Activated CD8-positive, alpha-beta memory T cell treated with anti-CD3 and anti-CD28 coated beads, Interleukin-2, amount 50 U/mL, for 24 hours (primary cell): Measurements from ENCODE around the gene NNAT.

ENCODE experiments used
- DNase-seq: peaks from one replicate; pipeline ENCODE4 v3.0.0-alpha.2; 2020; ENCODE audit errors: extremely low read depth

The NNAT gene

DNA sequence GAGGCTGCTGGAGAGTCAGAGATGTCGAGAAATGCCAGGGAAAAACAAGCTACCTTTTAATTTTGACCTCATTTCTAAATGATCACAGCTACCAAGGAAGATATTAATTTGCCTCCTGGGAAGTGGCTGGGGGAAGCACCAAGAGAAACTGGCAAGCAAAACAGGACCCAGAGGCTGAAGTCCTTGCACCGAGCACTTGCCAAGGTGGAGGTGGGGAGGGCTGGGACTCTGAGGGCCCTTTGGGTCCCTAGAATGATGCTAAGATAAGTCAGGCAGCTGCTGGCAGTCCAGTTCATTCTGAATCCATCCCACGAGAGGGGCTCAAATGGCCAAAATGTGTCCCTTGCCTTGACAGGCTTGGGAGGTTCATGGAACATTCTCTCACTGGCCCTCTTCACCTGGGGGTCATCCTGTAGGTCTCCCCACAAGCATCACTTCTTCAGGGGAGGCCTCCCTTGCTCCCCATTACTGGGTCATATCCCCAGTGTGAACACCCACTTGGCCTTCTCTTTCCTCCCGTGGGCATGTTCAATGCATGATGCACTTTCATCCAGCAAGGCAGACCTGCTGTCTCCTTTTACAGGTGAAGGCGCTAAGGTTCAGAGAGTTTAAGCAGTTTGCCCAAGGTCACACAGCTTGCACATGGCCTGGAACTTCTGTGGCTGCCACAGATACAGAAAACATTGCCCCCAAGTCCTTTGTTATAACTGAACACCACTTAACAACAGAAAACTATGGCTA lies 45.7 kb downstream of the NNAT start:
- no peak for DNase-seq

DNA sequence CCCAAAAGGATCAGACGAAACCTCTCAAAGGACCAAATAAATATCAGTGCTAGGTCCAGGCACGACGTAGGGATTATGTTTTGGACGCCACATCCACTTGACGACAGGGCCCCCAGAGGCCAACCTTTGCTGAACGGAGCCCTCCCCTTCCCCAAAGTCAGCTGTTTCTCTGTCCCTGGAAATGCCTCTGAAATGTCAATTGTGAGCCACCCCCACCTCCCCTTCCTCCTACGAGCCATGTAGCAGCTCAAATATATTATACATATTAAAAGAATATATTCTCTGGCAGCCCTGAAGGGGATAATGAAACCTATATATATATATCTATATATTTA lies 46.2 kb downstream of the NNAT start:
- no peak for DNase-seq

DNA sequence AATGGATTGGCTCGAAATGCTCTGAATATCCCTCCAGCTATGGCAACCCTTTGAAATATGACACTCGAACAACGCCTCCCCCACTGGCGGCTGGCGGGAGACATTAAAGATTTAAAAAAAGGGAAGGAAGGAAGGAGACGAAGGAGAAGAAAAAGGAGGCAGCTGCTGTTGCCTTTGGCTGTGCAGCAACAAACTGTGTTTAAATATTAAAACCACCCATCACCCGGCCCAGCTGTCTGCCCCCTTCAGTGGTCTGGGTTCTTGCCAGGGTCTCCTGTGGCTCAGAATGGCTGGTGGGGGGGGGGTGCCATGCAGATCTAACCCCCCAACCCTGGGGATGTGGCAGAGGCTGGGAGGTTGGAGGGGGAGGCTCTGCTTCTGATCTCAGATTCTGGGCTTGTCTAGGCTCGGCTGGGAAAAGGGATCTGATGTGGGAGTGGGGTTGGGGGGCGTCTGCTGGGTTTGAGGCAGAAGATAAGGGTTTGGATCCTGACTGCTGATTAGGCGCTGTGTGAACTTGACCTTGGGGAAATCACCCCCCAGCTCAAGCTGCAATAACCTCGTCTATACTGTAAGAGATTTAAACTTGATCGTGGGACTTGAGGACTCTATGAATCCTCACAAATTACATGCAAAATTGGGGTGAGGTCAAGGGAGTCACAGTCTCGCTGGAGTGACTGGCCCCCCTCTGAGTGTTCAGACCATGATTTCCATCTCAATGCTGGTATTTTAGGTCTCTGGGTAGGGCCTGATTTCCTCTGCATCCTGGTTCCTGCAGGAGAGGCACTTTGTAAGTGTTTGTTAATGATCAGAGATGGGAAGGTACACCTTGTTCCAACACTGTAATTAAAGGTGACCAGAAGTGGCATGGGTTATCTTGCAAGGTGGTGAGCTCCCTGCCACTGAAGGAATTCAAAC lies 46.9 kb downstream of the NNAT start:
- no peak for DNase-seq

DNA sequence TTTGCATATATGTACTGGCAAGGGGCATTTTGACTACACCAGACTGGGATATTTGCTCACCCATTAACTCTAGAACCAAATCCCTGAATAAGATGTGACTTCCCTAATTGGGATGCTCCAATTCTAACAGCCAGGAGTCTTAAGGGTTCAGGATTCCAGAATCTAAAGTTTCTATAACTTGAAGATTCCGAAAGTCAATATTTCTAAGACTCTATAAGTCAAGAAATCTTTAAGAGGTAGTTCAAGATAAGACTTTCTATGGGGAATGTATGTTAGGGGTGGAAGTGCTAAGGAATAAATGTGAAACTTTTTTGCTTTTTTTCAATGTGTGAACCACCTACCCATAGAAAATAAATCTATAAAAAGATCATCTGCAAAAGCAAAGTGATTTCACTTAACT lies 49.4 kb downstream of the NNAT start:
- DNase-seq = no peak

DNA sequence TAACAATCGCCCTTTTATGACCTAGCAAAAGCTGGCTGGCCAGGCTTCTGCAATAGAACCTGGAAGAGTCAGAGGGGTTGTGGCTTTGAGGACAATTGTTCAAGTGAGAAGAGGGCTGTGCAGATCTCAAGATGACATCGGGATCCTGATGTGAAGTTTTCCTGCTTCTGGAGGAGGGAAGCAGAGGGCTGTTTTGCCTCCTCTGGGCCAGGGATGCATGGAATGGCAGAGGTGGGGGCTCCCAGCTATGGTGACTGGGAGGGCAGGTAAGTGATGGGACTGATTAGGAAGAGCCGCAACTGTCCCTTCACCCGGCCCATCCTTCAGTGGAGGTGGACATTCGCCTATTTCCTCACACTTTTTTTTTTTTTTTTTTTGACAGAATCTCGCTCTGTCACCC lies 50.0 kb downstream of the NNAT start:
- no peak for DNase-seq
